HCT116 (cell line): Measurements from ENCODE around the gene CDC42EP4. TPM values are rescaled to one million over a fixed set of nuclear protein-coding genes. Genes with fewer than 3 reads are reported as not detected.

Source experiments
- ATAC-seq: fragments of 200-7000 bp; cut with Tn5 transposase; 2 replicates; pipeline ENCODE4 v1.9.1; 2020; ENCODE audit warnings: mild to moderate bottlenecking, moderate library complexity
- BruUV-seq: library from RNA; stranded (reverse); fragments of 400-500 nt; replicated peaks from 2 replicates; lab custom pipeline; 2021; lab: Mats Ljungman, UMichigan
- CTCF ChIA-PET: fragments of 300-600 bp; sonication (Branson Sonifier 250); formaldehyde crosslinking; loops from one replicate; lab custom pipeline; 2021; ENCODE audit warnings: antibody characterized with exemption; lab: Charles Lee
- POLR2A ChIA-PET: fragments of 300-600, 350-600 bp; sonication (Branson Sonifier 250); formaldehyde crosslinking; loops from one replicate; lab custom pipeline; 2021; ENCODE audit warnings: antibody characterized with exemption; lab: Charles Lee
- RAD21 ChIA-PET, 2 experiments: fragments of 300-600 bp; sonication (Branson Sonifier 250); formaldehyde crosslinking; loops; one replicate each; lab custom pipeline; 2023; ENCODE audit warnings: low total read pairs in 2 of 2; ENCODE audit not compliant: uncharacterized antibody in 2 of 2, unreplicated experiment in 2 of 2, low non-redundant PET in 1 of 2; lab: Charles Lee
- DNase-seq: peaks from one replicate; pipeline ENCODE4 v3.0.0-alpha.2; 2010; ENCODE audit warnings: low read depth, low spot score
- H2AFZ ChIP-seq: fragments of 200-600 bp; shearing (Covaris generic), sonication (generic); 2 replicates; pipeline ENCODE4 v1.6.1; 2017; ENCODE audit warnings: low read depth, mixed run types, mixed read lengths, antibody characterized with exemption, low read length; ENCODE audit not compliant: poor library complexity, severe bottlenecking
- H3K27ac ChIP-seq: 2 replicates; pipeline ENCODE4 v1.5.1; 2012; ENCODE audit warnings: low read depth, low read length
- H3K27me3 ChIP-seq: fragments of 200-600 bp; sonication (generic); 2 replicates; pipeline ENCODE4 v1.6.1; 2016; ENCODE audit warnings: mixed run types, low read length, mixed read lengths; ENCODE audit not compliant: insufficient read depth
- H3K36me3 ChIP-seq, 2 experiments: fragments of 200-500 bp in 1 of 2; fragments of 200-600 bp in 1 of 2; sonication (Bioruptor generic) in 1 of 2; sonication (generic) in 1 of 2; 2 replicates each; pipeline versions ENCODE4 v1.5.1 to v1.6.1; 2014 to 2016; ENCODE audit warnings: low read length in 2 of 2, inconsistent platforms in 1 of 2, mixed read lengths in 1 of 2, mixed run types in 1 of 2; ENCODE audit not compliant: insufficient read depth in 2 of 2, control insufficient read depth in 1 of 2
- H3K4me1 ChIP-seq, 2 experiments: fragments of 200-600 bp in 1 of 2; sonication (generic) in 1 of 2; 2 replicates each; pipeline versions ENCODE4 v1.5.1 to v1.6.1; 2012 to 2017; ENCODE audit warnings: low read length in 2 of 2, inconsistent platforms in 1 of 2, mild to moderate bottlenecking in 1 of 2, mixed read lengths in 1 of 2, mixed run types in 1 of 2, moderate library complexity in 1 of 2; ENCODE audit not compliant: insufficient read depth in 2 of 2, control insufficient read depth in 1 of 2
- H3K4me2 ChIP-seq: fragments of 200-600 bp; sonication (generic); 2 replicates; pipeline ENCODE4 v1.6.1; 2017; ENCODE audit warnings: mixed run types, low read length, mixed read lengths
- H3K4me3 ChIP-seq, 2 experiments: fragments of 200-600 bp in 1 of 2; sonication (generic) in 1 of 2; replicated peaks in 1 of 2; 2 replicates each; pipeline ENCODE4 v1.5.1; 2011 to 2016; ENCODE audit warnings: low read length in 2 of 2, control low read depth in 1 of 2, low read depth in 1 of 2, mild to moderate bottlenecking in 1 of 2, mixed read lengths in 1 of 2, mixed run types in 1 of 2
- H3K79me2 ChIP-seq: fragments of 200-600 bp; sonication (generic); 2 replicates; pipeline ENCODE4 v1.6.1; 2017; ENCODE audit warnings: mild to moderate bottlenecking, mixed run types, low read length, moderate library complexity, mixed read lengths; ENCODE audit not compliant: insufficient read depth
- H3K9ac ChIP-seq: fragments of 200-600 bp; sonication (generic); 2 replicates; pipeline ENCODE4 v1.6.1; 2016; ENCODE audit warnings: low read length, mixed read lengths
- H3K9me2 ChIP-seq: fragments of 200-600 bp; sonication (generic), shearing (Covaris generic); 2 replicates; pipeline ENCODE4 v1.6.1; 2017; ENCODE audit warnings: mixed run types, mild to moderate bottlenecking, moderate library complexity; ENCODE audit not compliant: insufficient read depth
- H3K9me3 ChIP-seq, 2 experiments: fragments of 200-500 bp in 1 of 2; fragments of 200-600 bp in 1 of 2; sonication (Bioruptor generic) in 1 of 2; sonication (generic) in 1 of 2; 2 replicates each; pipeline ENCODE4 v1.6.1; 2014 to 2017; ENCODE audit warnings: low read length in 2 of 2, mixed read lengths in 2 of 2, inconsistent platforms in 1 of 2, low read depth in 1 of 2, mild to moderate bottlenecking in 1 of 2, mixed run types in 1 of 2, moderate library complexity in 1 of 2; ENCODE audit not compliant: control insufficient read depth in 1 of 2, insufficient read depth in 1 of 2
- H4K20me1 ChIP-seq: fragments of 200-600 bp; sonication (generic), shearing (Covaris generic); 2 replicates; pipeline ENCODE4 v1.6.1; 2017; ENCODE audit warnings: mixed run types, mild to moderate bottlenecking, moderate library complexity; ENCODE audit not compliant: insufficient read depth
- CBX3 ChIP-seq: IDR thresholded peaks from 2 replicates; pipeline ENCODE4 v1.6.1; 2012; ENCODE audit warnings: low read depth
- CEBPB ChIP-seq: IDR thresholded peaks from 2 replicates; pipeline ENCODE4 v1.6.1; 2012; ENCODE audit warnings: low read depth
- EGR1 ChIP-seq: IDR thresholded peaks from 2 replicates; pipeline ENCODE4 v1.6.1; 2012; ENCODE audit warnings: low read depth
- ELF1 ChIP-seq: IDR thresholded peaks from 2 replicates; pipeline ENCODE4 v1.6.1; 2012; ENCODE audit warnings: low read depth, borderline replicate concordance
- SRF ChIP-seq: IDR thresholded peaks from 2 replicates; pipeline ENCODE4 v1.6.1; 2012; ENCODE audit warnings: low read depth
- TCF7L2 ChIP-seq: IDR thresholded peaks from 2 replicates; pipeline ENCODE4 v1.7.0; 2011; ENCODE audit warnings: borderline replicate concordance, inconsistent platforms; ENCODE audit not compliant: insufficient read depth, insufficient read length; ENCODE audit errors: extremely low read depth
- YY1 ChIP-seq: IDR thresholded peaks from 2 replicates; pipeline ENCODE4 v1.6.1; 2011; ENCODE audit warnings: low read length, low read depth, moderate library complexity, mild to moderate bottlenecking; ENCODE audit not compliant: insufficient replicate concordance; ENCODE audit errors: extremely low read depth
- ZFX ChIP-seq: fragments of 450-650 bp; IDR thresholded peaks from 2 replicates; pipeline ENCODE4 v1.6.1; 2017
- intact Hi-C: fragments of 100-400 bp; cut with micrococcal nuclease; formaldehyde crosslinking; loops from 2 replicates; pipeline ENCODE4 v1.10.0; 2022
- total RNA-seq: library from RNA; stranded (reverse); gene quantifications from one replicate; pipeline ENCODE4 v1.2.1, GENCODE V29; 2021; ENCODE audit not compliant: unreplicated experiment
- TF ChIP-seq, protein P1 (sequence below), 3 experiments: fragments of 200-600 bp in 1 of 3; sonication (generic) in 1 of 3; IDR thresholded peaks in 2 of 3; conservative IDR thresholded peaks in 1 of 3; 2 replicates each; pipeline ENCODE4 v1.5.1; 2012 to 2017; ENCODE audit warnings: low read depth in 2 of 3, low read length in 2 of 3, antibody characterized with exemption in 1 of 3, borderline replicate concordance in 1 of 3, control low read depth in 1 of 3, mild to moderate bottlenecking in 1 of 3, mixed read lengths in 1 of 3, mixed run types in 1 of 3, moderate library complexity in 1 of 3; ENCODE audit not compliant: insufficient read depth in 1 of 3
- TF ChIP-seq, protein P2 (sequence below): IDR thresholded peaks from 2 replicates; pipeline ENCODE4 v1.6.1; 2011; ENCODE audit warnings: mild to moderate bottlenecking, low read length, moderate library complexity; ENCODE audit not compliant: insufficient replicate concordance; ENCODE audit errors: extremely low read depth

CDC42EP4 gene
- total RNA-seq, 1 experiment from 2014 or later, result 54.9 TPM

DNA sequence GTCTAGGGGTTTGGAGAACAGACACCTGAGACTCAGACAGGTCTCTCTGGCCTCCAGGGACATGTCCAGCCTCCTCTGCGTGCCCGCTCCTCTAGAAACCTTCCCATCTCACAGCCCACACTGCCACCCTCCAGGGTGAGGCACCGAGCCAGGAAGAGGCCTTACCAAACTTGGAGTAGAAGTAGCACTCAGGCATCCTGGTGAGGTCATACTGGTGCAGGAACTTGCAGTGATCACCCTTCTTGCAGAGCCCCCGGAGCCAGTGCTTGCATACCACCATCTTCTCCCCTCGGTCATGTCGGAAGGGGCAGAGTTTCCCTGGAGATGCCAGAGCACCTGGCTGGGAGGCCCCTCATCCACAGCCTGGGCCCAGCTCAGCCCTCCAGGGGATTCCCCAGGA, 54.3 kb downstream of the CDC42EP4 start (continued):
- TF ChIP-seq, protein P1, sequence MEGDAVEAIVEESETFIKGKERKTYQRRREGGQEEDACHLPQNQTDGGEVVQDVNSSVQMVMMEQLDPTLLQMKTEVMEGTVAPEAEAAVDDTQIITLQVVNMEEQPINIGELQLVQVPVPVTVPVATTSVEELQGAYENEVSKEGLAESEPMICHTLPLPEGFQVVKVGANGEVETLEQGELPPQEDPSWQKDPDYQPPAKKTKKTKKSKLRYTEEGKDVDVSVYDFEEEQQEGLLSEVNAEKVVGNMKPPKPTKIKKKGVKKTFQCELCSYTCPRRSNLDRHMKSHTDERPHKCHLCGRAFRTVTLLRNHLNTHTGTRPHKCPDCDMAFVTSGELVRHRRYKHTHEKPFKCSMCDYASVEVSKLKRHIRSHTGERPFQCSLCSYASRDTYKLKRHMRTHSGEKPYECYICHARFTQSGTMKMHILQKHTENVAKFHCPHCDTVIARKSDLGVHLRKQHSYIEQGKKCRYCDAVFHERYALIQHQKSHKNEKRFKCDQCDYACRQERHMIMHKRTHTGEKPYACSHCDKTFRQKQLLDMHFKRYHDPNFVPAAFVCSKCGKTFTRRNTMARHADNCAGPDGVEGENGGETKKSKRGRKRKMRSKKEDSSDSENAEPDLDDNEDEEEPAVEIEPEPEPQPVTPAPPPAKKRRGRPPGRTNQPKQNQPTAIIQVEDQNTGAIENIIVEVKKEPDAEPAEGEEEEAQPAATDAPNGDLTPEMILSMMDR (IDR thresholded peaks at IDR 0.05 in 2 of 3, conservative IDR thresholded peaks at IDR 0.05 in 1 of 3; ENCODE audit: borderline replicate concordance in 1 of 3, insufficient read depth in 1 of 3, low read depth in 2 of 3, low read length in 2 of 3), result no peak
- TF ChIP-seq CBX3, result no peak
- TF ChIP-seq ELF1, result no peak
- TF ChIP-seq, protein P2, sequence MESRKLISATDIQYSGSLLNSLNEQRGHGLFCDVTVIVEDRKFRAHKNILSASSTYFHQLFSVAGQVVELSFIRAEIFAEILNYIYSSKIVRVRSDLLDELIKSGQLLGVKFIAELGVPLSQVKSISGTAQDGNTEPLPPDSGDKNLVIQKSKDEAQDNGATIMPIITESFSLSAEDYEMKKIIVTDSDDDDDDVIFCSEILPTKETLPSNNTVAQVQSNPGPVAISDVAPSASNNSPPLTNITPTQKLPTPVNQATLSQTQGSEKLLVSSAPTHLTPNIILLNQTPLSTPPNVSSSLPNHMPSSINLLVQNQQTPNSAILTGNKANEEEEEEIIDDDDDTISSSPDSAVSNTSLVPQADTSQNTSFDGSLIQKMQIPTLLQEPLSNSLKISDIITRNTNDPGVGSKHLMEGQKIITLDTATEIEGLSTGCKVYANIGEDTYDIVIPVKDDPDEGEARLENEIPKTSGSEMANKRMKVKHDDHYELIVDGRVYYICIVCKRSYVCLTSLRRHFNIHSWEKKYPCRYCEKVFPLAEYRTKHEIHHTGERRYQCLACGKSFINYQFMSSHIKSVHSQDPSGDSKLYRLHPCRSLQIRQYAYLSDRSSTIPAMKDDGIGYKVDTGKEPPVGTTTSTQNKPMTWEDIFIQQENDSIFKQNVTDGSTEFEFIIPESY, result no peak
- no peak for TF ChIP-seq ZFX
- TF ChIP-seq YY1, result no peak
- TF ChIP-seq SRF, result no peak
- TF ChIP-seq TCF7L2, result no peak
- no peak for TF ChIP-seq EGR1

GRCh38 chr17:73256220-73256619, 55.6 kb downstream of the CDC42EP4 start:
- Histone ChIP-seq H3K27ac (no peak overlapping the region), H3K79me2 (no peaks in the 10 kb centered on the region), H3K4me2 (no peak overlapping the region), H3K9me2 (no peaks in the 10 kb centered on the region), H4K20me1 (no peaks in the 10 kb centered on the region), H3K36me3 (no peaks in the 10 kb centered on the region), H3K27me3 (no peaks in the 10 kb centered on the region), H2AFZ (peak overlapping the region; percentile 16), H3K4me1 (no peaks in the 10 kb centered on the region), H3K4me3 (no peak overlapping the region), H3K9ac (no peak overlapping the region), H3K9me3 (no peaks in the 10 kb centered on the region)
- ChIA-PET RAD21 (interaction anchor here (1.0 to 3.3 kb wide), 5 partner anchors 60 to 699 kb away, joined by 3 to 43 read pairs (median 4); no protein-coding TSS in a partner anchor), CTCF (interaction anchor here (0.8 to 8.1 kb wide), 11 partner anchors 12 to 700 kb away, joined by 3 to 180 read pairs (median 4); no protein-coding TSS in a partner anchor), POLR2A (interaction anchor here (0.8 to 1.1 kb wide), 2 partner anchors 104 to 114 kb away, joined by 3 read pairs; no protein-coding TSS in a partner anchor)
- TF ChIP-seq CBX3 (no peak), CEBPB (no peak), EGR1 (no peak)
- intact Hi-C loops, result loop anchor here (5.0 to 10.0 kb wide), 3 partner anchors 456 to 919 kb away; no protein-coding TSS in a partner anchor
- DNase-seq (no peak), ATAC-seq (0 out of 2 replicates have a peak, but pooled peaks have one; percentile 2)
- BruUV-seq, result no TSS peak
